ENCODE measurements around the gene C4orf17.

C4orf17 gene

DNA sequence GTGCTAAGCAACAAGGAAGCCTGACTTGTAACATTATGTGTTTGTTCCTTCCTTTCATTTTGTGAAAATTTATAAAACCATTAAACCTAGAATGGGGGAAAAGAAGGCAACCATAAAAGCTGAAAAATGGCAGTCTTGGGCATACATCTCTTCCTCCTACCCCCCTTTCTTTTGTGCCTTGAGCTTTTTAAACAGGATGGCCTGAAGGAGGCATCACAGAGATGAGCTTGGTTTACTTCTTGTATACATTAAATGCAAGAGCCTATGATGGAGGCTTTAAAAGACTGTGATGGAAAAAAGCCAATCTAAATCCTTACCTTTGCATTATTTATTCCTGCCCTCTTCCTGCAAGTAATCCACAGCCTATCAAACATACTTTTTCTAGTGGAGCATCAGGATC, 39.5 kb upstream of the C4orf17 start:
- Histone ChIP-seq H4K20me1 (ENCODE audit: low read depth, low read length) (no peaks in the 10 kb centered on the region), H3K9me3 (ENCODE audit: insufficient read depth, low read length) (no peaks in the 10 kb centered on the region), H3F3A (ENCODE audit: insufficient read depth) (no peaks in the 10 kb centered on the region), H3K4me3 (ENCODE audit: insufficient read depth, low read length, poor library complexity, severe bottlenecking) (no peak overlapping the region), H3K27me3 (ENCODE audit: low read length) (no peaks in the 10 kb centered on the region), H3K79me2 (ENCODE audit: insufficient read depth, low read length) (no peaks in the 10 kb centered on the region), H3K9ac (ENCODE audit: low read length) (no peak overlapping the region), H3K27ac (ENCODE audit: low read depth, low read length) (no peak overlapping the region), H3K36me3 (ENCODE audit: low read length) (no peaks in the 10 kb centered on the region), H3K9me2 (replicated peaks; ENCODE audit: insufficient read depth, low read length) (no peaks in the 10 kb centered on the region), H2AFZ (ENCODE audit: low read depth, low read length, severe bottlenecking) (no peak overlapping the region), H3K4me2 (ENCODE audit: low read depth, low read length, poor library complexity, severe bottlenecking) (no peak overlapping the region)
- TF ChIP-seq, protein P1, sequence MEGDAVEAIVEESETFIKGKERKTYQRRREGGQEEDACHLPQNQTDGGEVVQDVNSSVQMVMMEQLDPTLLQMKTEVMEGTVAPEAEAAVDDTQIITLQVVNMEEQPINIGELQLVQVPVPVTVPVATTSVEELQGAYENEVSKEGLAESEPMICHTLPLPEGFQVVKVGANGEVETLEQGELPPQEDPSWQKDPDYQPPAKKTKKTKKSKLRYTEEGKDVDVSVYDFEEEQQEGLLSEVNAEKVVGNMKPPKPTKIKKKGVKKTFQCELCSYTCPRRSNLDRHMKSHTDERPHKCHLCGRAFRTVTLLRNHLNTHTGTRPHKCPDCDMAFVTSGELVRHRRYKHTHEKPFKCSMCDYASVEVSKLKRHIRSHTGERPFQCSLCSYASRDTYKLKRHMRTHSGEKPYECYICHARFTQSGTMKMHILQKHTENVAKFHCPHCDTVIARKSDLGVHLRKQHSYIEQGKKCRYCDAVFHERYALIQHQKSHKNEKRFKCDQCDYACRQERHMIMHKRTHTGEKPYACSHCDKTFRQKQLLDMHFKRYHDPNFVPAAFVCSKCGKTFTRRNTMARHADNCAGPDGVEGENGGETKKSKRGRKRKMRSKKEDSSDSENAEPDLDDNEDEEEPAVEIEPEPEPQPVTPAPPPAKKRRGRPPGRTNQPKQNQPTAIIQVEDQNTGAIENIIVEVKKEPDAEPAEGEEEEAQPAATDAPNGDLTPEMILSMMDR (IDR thresholded peaks at IDR 0.05; ENCODE audit: insufficient read depth, low read length, poor library complexity, severe bottlenecking), result no peak

DNA sequence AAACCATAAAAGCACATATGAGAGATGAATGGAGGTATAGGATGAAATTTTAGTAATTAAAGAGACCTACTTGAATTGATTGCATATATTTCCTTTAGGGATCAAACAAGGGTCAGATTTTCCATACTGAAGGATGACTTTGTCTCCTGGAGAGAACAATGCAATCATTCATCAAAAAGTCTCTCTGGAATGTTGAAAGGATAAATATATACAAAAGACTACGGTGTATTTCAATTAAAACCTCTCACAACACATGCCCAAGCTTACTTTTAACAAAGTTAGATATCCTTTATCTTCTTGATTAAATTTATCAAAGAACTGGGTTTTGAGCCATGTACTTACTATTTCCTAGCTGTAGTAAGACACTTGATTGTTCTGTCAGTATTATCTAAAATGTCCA, 38.9 kb upstream of the C4orf17 start:
- H3K79me2 ChIP-seq (ENCODE audit: insufficient read depth, low read length), result no peaks in the 10 kb centered on the region
- TF ChIP-seq, protein P1 (IDR thresholded peaks at IDR 0.05; ENCODE audit: insufficient read depth, low read length, poor library complexity, severe bottlenecking), result no peak
- TF ChIP-seq EZH2phosphoT487 (conservative IDR thresholded peaks at IDR 0.05; ENCODE audit: low read length), result no peak
- H3K9ac ChIP-seq (ENCODE audit: low read length), result no peak overlapping the region
- H3K4me2 ChIP-seq (ENCODE audit: low read depth, low read length, poor library complexity, severe bottlenecking), result no peak overlapping the region
- H2AFZ ChIP-seq (ENCODE audit: low read depth, low read length, severe bottlenecking), result no peak overlapping the region
- H3K36me3 ChIP-seq (ENCODE audit: low read length), result no peaks in the 10 kb centered on the region
- H3K9me2 ChIP-seq (replicated peaks; ENCODE audit: insufficient read depth, low read length), result no peaks in the 10 kb centered on the region
- no peaks in the 10 kb centered on the region for H4K20me1 ChIP-seq (ENCODE audit: low read depth, low read length)
- H3K27ac ChIP-seq (ENCODE audit: low read depth, low read length), result no peak overlapping the region
- no peaks in the 10 kb centered on the region for H3K27me3 ChIP-seq (ENCODE audit: low read length)
- no peaks in the 10 kb centered on the region for H3K9me3 ChIP-seq (ENCODE audit: insufficient read depth, low read length)
- no peaks in the 10 kb centered on the region for H3F3A ChIP-seq (ENCODE audit: insufficient read depth)
- H3K4me3 ChIP-seq (ENCODE audit: insufficient read depth, low read length, poor library complexity, severe bottlenecking), result no peak overlapping the region

- H4K20me1 ChIP-seq (ENCODE audit: low read depth, low read length), result no peaks in the 10 kb centered on the region
- H3F3A ChIP-seq (ENCODE audit: insufficient read depth), result no peaks in the 10 kb centered on the region
- no peaks in the 10 kb centered on the region for H3K9me3 ChIP-seq (ENCODE audit: insufficient read depth, low read length)
- no peaks in the 10 kb centered on the region for H3K27me3 ChIP-seq (ENCODE audit: low read length)
- no peaks in the 10 kb centered on the region for H3K9me2 ChIP-seq (replicated peaks; ENCODE audit: insufficient read depth, low read length)
- H3K4me2 ChIP-seq (ENCODE audit: low read depth, low read length, poor library complexity, severe bottlenecking), result no peak overlapping the region
- H3K36me3 ChIP-seq (ENCODE audit: low read length), result no peaks in the 10 kb centered on the region
- H2AFZ ChIP-seq (ENCODE audit: low read depth, low read length, severe bottlenecking), result no peak overlapping the region
- TF ChIP-seq EZH2phosphoT487 (conservative IDR thresholded peaks at IDR 0.05; ENCODE audit: low read length), result no peak
- TF ChIP-seq, protein P1 (IDR thresholded peaks at IDR 0.05; ENCODE audit: insufficient read depth, low read length, poor library complexity, severe bottlenecking), result no peak
- no peak overlapping the region for H3K9ac ChIP-seq (ENCODE audit: low read length)
- H3K4me3 ChIP-seq (ENCODE audit: insufficient read depth, low read length, poor library complexity, severe bottlenecking), result no peak overlapping the region
- no peak overlapping the region for H3K27ac ChIP-seq (ENCODE audit: low read depth, low read length)
- H3K79me2 ChIP-seq (ENCODE audit: insufficient read depth, low read length), result no peaks in the 10 kb centered on the region
These were observed 37.7 kb upstream of the C4orf17 start for GRCh38 chr4:99473131-99473530.

- no peaks in the 10 kb centered on the region for H3K9me3 ChIP-seq (ENCODE audit: insufficient read depth, low read length)
These were observed 27.2 kb upstream of the C4orf17 start for GRCh38 chr4:99483636-99484035.

More at GRCh38 chr4:99483636-99484035, 27.2 kb upstream of the C4orf17 start:
- no peak overlapping the region for H3K4me2 ChIP-seq (ENCODE audit: low read depth, low read length, poor library complexity, severe bottlenecking)
- TF ChIP-seq, protein P1 (IDR thresholded peaks at IDR 0.05; ENCODE audit: insufficient read depth, low read length, poor library complexity, severe bottlenecking), result no peak
- no peak for TF ChIP-seq EZH2phosphoT487 (conservative IDR thresholded peaks at IDR 0.05; ENCODE audit: low read length)
- no peaks in the 10 kb centered on the region for H3K79me2 ChIP-seq (ENCODE audit: insufficient read depth, low read length)
- H3K9ac ChIP-seq (ENCODE audit: low read length), result no peak overlapping the region
- H3K9me2 ChIP-seq (replicated peaks; ENCODE audit: insufficient read depth, low read length), result no peaks in the 10 kb centered on the region
- no peak overlapping the region for H2AFZ ChIP-seq (ENCODE audit: low read depth, low read length, severe bottlenecking)
- H3K36me3 ChIP-seq (ENCODE audit: low read length), result no peaks in the 10 kb centered on the region
- H3F3A ChIP-seq (ENCODE audit: insufficient read depth), result no peaks in the 10 kb centered on the region
- no peak overlapping the region for H3K27ac ChIP-seq (ENCODE audit: low read depth, low read length)
- H3K27me3 ChIP-seq (ENCODE audit: low read length), result no peaks in the 10 kb centered on the region
- H3K4me3 ChIP-seq (ENCODE audit: insufficient read depth, low read length, poor library complexity, severe bottlenecking), result no peak overlapping the region
- no peaks in the 10 kb centered on the region for H4K20me1 ChIP-seq (ENCODE audit: low read depth, low read length)
